Mesothelial cell of epicardium (in vitro differentiated cells): ENCODE data around the gene C20orf204. TPM values are rescaled to one million over a fixed set of nuclear protein-coding genes. Genes with fewer than 3 reads are reported as not detected.
A peak's percentile ranks its signal among the peaks of the same experiment; 100 is the strongest.

Experiments
- DNase-seq, 2 experiments: peaks; one replicate each; pipeline ENCODE4 v3.0.0; 2021; ENCODE audit warnings: low spot score in 2 of 2; ENCODE audit not compliant: unreplicated experiment in 2 of 2
- H3K27ac Mint-ChIP-seq: 2 replicates; pipeline ENCODE4 v1.8.0; 2021; ENCODE audit warnings: mixed read lengths
- H3K27me3 Mint-ChIP-seq: 2 replicates; pipeline ENCODE4 v1.8.0; 2021; ENCODE audit warnings: low read depth, mixed read lengths
- H3K36me3 Mint-ChIP-seq: 2 replicates; pipeline ENCODE4 v1.8.0; 2021; ENCODE audit warnings: mixed read lengths
- H3K4me1 Mint-ChIP-seq: 2 replicates; pipeline ENCODE4 v1.8.0; 2021; ENCODE audit warnings: mixed read lengths
- H3K4me3 Mint-ChIP-seq: 2 replicates; pipeline ENCODE4 v1.8.0; 2021; ENCODE audit warnings: mild to moderate bottlenecking, moderate library complexity, mixed read lengths
- H3K9me3 Mint-ChIP-seq: 2 replicates; pipeline ENCODE4 v1.8.0; 2021; ENCODE audit warnings: mixed read lengths
- total RNA-seq: library from RNA; stranded (reverse); gene quantifications from 3 replicates; pipeline ENCODE4 v1.2.1, GENCODE V29; 2021
- TF ChIP-seq, protein P1 (sequence below): fragments of 200-600 bp; sonication (generic); IDR thresholded peaks from one replicate; pipeline ENCODE4 v1.5.0; 2021; ENCODE audit warnings: antibody characterized with exemption; ENCODE audit not compliant: unreplicated experiment

Gene C20orf204
- total RNA-seq, 1 donor from 2014 or later = 4.2 TPM

DNA sequence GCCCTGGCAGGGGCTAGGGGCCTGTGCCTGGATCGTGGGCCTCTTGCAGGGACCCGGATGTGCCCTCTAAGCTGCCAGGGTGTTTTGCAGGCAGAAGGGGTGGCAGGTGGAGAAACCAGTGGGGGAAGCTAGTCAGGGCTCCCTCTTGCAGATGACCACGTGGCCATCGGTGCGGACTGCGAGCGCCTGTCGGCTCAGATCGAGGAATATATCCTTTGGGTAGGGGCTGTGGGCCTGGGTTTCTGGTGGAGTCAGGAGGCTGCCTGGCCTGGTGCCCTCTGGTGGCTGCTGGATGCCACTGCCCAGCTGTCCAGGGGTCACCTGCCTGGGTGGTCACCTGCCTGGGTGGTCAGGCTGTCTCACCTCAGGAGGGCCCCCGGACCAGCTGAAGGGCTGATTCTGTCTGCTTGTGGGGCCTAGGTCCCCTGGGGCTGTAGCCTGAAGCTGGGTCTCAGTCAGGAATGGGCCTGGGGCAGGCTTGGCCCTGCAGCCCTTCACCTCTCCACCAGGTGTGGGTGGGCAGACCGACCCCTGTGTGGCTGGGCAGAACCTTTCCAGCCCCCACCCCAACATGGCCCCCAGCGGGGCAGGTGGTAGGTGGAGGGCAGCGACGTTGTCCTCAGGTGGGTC is 33.7 kb downstream of the C20orf204 start:
- H3K27ac Mint-ChIP-seq = no peak overlapping the region
- no peaks in the 10 kb centered on the region for H3K9me3 Mint-ChIP-seq
- H3K4me1 Mint-ChIP-seq = peaks cover 5% of the 10 kb centered on the region
- no peaks in the 10 kb centered on the region for H3K27me3 Mint-ChIP-seq
- TF ChIP-seq, protein P1, sequence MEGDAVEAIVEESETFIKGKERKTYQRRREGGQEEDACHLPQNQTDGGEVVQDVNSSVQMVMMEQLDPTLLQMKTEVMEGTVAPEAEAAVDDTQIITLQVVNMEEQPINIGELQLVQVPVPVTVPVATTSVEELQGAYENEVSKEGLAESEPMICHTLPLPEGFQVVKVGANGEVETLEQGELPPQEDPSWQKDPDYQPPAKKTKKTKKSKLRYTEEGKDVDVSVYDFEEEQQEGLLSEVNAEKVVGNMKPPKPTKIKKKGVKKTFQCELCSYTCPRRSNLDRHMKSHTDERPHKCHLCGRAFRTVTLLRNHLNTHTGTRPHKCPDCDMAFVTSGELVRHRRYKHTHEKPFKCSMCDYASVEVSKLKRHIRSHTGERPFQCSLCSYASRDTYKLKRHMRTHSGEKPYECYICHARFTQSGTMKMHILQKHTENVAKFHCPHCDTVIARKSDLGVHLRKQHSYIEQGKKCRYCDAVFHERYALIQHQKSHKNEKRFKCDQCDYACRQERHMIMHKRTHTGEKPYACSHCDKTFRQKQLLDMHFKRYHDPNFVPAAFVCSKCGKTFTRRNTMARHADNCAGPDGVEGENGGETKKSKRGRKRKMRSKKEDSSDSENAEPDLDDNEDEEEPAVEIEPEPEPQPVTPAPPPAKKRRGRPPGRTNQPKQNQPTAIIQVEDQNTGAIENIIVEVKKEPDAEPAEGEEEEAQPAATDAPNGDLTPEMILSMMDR = peak; percentile 56
- DNase-seq = no peak
- no peaks in the 10 kb centered on the region for H3K36me3 Mint-ChIP-seq
- no peak overlapping the region for H3K4me3 Mint-ChIP-seq

DNA sequence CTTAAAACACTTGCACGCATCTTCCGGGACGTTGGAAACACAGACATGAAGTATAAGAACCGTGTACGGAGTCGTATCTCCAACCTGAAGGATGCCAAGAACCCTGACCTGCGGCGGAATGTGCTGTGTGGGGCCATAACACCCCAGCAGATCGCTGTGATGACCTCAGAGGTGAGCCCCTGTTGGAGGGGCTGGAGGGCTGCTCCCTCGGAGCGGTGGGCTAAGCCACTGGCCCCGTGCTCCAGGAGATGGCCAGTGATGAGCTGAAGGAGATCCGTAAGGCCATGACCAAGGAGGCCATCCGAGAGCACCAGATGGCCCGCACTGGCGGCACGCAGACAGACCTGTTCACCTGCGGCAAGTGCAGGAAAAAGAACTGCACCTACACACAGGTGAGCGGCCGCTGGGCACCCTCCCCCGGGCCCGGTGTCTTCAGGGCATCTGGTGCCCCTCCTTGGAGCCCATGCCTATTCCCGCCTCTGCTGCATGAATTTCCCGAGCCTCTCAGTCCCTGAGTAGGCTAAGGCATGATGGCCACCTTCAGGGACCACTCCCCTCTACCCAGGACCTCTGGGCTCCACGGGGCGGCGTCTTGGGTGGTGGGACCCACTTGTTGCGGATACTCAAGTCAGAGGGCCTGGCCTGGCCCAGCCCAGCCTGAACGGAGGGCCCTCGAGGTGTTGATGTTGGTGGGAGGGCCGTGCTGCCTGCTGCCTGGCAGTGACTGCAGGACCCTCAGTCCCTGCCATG is 34.4 kb downstream of the C20orf204 start:
- H3K36me3 Mint-ChIP-seq = no peaks in the 10 kb centered on the region
- no peaks in the 10 kb centered on the region for H3K9me3 Mint-ChIP-seq
- H3K4me1 Mint-ChIP-seq = peaks cover 2% of the 10 kb centered on the region
- no peak overlapping the region for H3K27ac Mint-ChIP-seq
- H3K4me3 Mint-ChIP-seq = no peak overlapping the region
- H3K27me3 Mint-ChIP-seq = no peaks in the 10 kb centered on the region
- TF ChIP-seq, protein P1 = no peak
- no peak for DNase-seq

DNA sequence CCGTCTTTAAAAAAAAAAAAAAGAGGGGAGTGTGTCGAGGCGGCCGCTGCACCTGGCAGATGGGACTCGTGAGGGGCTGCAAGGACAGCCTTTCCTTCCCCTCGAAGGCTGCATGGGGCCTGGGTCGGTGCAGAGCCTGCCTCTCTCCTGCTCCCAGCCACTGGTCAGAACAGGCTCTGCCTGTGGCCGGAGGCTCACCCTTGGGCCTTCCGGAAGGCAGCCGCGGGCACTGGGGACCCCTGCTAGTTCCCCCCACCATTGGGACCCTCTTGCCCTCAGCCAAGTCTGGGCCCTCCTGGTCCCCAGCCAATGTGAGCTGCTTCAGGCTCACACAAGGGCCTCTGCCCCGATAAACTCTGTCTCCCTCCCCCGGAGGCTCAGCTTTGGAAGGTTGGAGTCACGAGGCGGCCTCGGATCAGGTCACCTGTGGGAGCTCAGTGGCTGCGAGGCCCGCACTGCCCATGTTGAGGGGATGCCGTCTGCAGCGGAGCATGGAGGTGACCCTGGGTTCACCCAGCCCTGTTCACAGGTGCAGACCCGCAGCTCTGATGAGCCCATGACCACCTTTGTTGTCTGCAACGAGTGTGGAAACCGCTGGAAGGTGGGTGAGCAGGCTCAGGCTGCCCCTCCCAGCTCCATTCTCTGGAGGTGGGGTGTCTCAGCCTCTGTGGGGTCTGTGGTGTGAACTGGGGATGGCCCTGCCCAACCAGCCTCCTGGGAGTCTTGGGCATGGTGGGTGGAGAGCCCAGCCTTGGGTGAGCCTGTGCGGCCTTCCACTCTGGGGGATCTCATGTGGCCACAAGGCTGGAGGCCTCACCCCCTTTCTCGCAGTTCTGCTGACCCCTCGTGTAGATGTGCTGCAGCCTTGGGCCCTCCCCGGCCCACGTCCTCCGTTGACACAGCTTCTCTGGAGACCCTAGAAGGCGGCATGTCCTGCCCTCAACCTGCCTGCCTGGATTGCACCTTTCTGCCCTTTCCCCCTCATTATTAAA is 35.7 kb downstream of the C20orf204 start:
- Mint-ChIP-seq H3K27ac (no peak overlapping the region), H3K36me3 (no peaks in the 10 kb centered on the region), H3K9me3 (no peaks in the 10 kb centered on the region), H3K4me1 (no peaks in the 10 kb centered on the region), H3K27me3 (no peaks in the 10 kb centered on the region), H3K4me3 (no peak overlapping the region)
- TF ChIP-seq, protein P1 = no peak
- DNase-seq = no peak

DNA sequence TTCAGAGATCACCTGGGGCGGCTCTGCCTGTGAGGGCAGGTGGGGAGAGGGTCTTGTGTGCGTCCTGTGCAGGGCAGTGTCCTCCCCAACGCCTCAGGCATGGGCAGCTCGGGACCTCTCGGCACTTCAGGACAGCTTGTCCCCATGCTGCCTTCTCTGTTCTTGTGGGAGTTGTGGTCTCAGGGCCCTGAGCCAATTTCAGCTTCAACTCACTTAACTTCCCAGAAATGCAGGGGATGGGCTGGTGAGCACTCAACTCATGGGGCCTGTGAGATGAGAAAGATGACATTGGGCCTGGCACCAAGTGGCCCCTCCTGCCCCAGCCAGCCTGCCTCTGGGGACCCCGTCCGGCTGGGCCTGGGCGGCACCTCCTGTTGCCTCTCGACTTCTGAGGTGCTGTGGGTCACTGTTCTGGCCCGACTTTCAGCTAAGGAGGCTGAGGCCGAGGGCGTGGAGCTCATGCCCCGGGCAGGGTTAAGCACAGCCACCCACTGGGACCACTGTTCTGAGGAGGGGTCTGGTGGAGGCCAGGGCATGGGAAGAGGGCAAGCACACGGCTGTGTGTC is 36.6 kb downstream of the C20orf204 start:
- H3K9me3 Mint-ChIP-seq = no peaks in the 10 kb centered on the region
- H3K36me3 Mint-ChIP-seq = no peaks in the 10 kb centered on the region
- H3K27me3 Mint-ChIP-seq = no peaks in the 10 kb centered on the region
- no peak overlapping the region for H3K27ac Mint-ChIP-seq
- H3K4me1 Mint-ChIP-seq = no peaks in the 10 kb centered on the region
- no peak overlapping the region for H3K4me3 Mint-ChIP-seq
- TF ChIP-seq, protein P1 = no peak
- no peak for DNase-seq

DNA sequence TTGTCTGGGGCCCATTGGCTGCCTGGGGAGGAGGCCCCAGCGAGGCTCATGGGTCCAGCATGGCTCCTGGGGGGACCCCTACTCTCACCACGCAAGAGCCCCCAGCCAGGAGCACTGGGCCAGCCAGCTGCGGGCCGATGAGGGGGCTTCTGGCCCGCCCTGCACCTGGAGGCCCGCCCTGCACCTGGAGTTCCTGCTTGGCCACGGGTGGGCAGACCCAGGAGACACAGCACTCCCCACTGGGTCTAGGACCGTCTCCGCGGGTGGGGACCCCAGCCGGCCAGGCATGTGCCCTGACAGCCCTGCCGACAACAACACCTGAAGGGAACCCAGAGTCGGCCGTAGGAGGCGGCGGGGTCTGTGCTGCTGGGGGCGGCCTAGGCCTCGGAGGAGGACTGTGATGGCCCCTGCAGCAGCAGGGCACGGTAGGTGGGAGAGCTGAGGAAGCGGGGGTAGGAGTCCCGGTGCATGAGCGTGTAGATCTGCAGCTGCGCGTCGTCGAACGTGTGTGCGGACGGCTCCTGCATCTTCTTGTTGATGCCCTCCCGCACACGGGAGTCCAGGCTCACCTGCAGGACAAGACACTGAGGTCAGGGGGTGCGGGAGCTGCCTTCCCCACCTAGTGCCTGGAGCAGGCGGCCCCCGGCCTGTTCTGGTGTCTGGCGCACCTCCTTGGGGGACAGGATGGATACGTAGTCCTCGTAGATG is 37.6 kb downstream of the C20orf204 start:
- Mint-ChIP-seq H3K27ac (no peak overlapping the region), H3K9me3 (no peaks in the 10 kb centered on the region), H3K27me3 (no peaks in the 10 kb centered on the region), H3K4me3 (no peak overlapping the region), H3K36me3 (no peaks in the 10 kb centered on the region), H3K4me1 (peaks cover under 1% of the 10 kb centered on the region)
- DNase-seq = no peak
- TF ChIP-seq, protein P1 = no peak
